Body of pancreas (tissue), 4 donors: Measurements from ENCODE around the gene LTK.

ENCODE experiments used
- POLR2A ChIP-seq, 3 donors: fragments of 450-650 bp; IDR thresholded peaks; one replicate each; pipeline ENCODE4 v1.6.1; 2016; ENCODE audit warnings: antibody characterized with exemption in 3 of 3, mild to moderate bottlenecking in 2 of 3
- TF ChIP-seq, protein P1 (sequence below), 7 experiments: fragments of 450-650 bp in 4 of 7; fragments of 200-600 bp in 3 of 7; sonication (generic) in 3 of 7; IDR thresholded peaks; one replicate each; pipeline ENCODE4 v1.5.1; 2016 to 2019; ENCODE audit warnings: antibody characterized with exemption in 7 of 7

DNA sequence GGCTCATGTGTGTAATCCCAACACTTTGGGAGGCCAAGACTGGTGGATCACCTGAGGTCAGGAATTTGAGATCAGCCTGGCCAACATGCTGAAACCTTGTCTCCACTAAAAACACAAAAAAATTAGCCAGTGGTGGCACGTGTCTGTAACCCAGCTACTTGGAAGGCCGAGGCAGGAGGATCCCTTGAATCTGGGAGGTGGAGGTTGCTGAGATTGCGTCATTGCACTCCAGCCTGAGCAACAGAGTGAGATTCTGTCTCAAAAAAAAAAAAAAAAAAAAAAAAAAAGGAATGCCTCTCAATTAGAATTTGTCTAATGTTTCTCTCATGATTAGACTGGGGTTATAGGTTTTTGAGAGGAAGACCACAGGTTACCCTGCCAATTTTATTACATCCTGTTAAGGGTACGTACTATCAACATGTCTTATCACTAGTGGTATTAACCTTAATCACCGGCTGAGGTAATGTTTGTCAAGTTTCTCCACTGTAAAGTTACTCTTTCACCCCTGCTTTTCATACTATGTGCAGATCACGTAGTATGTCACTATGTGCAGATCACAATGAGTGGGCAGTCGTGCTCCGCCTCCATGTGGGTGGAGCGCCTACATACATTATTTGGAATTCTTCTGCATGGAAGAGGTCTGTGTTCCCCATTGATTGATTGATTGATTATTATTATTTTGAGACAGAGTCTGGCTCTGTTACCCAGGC, 36.6 kb upstream of the LTK start:
- no peak for TF ChIP-seq POLR2A (IDR thresholded peaks at IDR 0.05)
- TF ChIP-seq, protein P1, sequence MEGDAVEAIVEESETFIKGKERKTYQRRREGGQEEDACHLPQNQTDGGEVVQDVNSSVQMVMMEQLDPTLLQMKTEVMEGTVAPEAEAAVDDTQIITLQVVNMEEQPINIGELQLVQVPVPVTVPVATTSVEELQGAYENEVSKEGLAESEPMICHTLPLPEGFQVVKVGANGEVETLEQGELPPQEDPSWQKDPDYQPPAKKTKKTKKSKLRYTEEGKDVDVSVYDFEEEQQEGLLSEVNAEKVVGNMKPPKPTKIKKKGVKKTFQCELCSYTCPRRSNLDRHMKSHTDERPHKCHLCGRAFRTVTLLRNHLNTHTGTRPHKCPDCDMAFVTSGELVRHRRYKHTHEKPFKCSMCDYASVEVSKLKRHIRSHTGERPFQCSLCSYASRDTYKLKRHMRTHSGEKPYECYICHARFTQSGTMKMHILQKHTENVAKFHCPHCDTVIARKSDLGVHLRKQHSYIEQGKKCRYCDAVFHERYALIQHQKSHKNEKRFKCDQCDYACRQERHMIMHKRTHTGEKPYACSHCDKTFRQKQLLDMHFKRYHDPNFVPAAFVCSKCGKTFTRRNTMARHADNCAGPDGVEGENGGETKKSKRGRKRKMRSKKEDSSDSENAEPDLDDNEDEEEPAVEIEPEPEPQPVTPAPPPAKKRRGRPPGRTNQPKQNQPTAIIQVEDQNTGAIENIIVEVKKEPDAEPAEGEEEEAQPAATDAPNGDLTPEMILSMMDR (IDR thresholded peaks at IDR 0.05) = no peak
